Endothelial cell of umbilical vein (primary cell): ENCODE data around the gene PRKCD.

Source experiments
- EZH2 ChIP-seq: IDR thresholded peaks from 2 replicates; pipeline ENCODE4 v1.6.1; 2012; ENCODE audit warnings: borderline replicate concordance, low read depth, mild to moderate bottlenecking, moderate library complexity, low read length, inconsistent platforms; ENCODE audit not compliant: severe bottlenecking
- FOS ChIP-seq: IDR thresholded peaks from 2 replicates; pipeline ENCODE4 v1.6.1; 2011; ENCODE audit warnings: mild to moderate bottlenecking, low read length, moderate library complexity, borderline replicate concordance; ENCODE audit not compliant: insufficient read depth
- JUN ChIP-seq: IDR thresholded peaks from 2 replicates; pipeline ENCODE4 v1.6.1; 2011; ENCODE audit warnings: borderline replicate concordance, low read depth; ENCODE audit not compliant: insufficient read length, insufficient read depth
- POLR2A ChIP-seq: IDR thresholded peaks from 2 replicates; pipeline ENCODE4 v1.6.1; 2012; ENCODE audit warnings: low read depth, mild to moderate bottlenecking, control low read depth, low read length
- POLR2AphosphoS5 ChIP-seq: IDR thresholded peaks from 2 replicates; pipeline ENCODE4 v1.6.1; 2012; ENCODE audit warnings: low read depth, mild to moderate bottlenecking, control low read depth, low read length, moderate library complexity; ENCODE audit not compliant: insufficient read depth
- TF ChIP-seq, protein P1 (sequence below), 2 donors: IDR thresholded peaks; 1 replicate in 1 of 2; 2 replicates in 1 of 2; pipeline ENCODE4 v1.5.1; 2011; ENCODE audit warnings: low read length in 2 of 2, mild to moderate bottlenecking in 2 of 2, moderate library complexity in 2 of 2, control low read depth in 1 of 2, inconsistent platforms in 1 of 2, low read depth in 1 of 2; ENCODE audit not compliant: insufficient read depth in 1 of 2; ENCODE audit errors: extremely low read depth in 1 of 2

DNA sequence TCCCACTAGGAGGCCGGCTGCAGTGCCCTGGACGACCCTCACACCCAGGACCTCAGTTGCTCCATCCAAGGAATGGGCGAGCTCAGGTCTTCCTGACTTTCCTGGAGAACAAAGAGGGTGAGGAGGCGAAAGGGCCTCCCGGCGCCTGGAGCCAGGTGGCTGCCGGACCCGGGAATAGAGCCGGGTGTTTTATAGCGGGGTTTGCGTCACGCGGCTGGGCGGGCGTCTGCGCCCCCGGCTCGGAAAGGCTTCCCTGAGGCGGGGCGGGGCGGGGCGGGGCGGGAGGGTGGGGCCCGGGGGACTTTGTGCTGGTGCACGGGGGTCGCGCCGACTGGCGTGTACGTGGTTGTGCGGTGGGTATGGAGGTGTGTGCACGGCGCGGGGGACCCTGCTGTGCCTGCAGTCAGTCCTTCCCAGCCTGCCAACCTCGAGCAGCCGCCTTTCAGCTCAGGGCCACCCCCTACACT is 4.6 kb upstream of the PRKCD start:
- TF ChIP-seq, protein P1, sequence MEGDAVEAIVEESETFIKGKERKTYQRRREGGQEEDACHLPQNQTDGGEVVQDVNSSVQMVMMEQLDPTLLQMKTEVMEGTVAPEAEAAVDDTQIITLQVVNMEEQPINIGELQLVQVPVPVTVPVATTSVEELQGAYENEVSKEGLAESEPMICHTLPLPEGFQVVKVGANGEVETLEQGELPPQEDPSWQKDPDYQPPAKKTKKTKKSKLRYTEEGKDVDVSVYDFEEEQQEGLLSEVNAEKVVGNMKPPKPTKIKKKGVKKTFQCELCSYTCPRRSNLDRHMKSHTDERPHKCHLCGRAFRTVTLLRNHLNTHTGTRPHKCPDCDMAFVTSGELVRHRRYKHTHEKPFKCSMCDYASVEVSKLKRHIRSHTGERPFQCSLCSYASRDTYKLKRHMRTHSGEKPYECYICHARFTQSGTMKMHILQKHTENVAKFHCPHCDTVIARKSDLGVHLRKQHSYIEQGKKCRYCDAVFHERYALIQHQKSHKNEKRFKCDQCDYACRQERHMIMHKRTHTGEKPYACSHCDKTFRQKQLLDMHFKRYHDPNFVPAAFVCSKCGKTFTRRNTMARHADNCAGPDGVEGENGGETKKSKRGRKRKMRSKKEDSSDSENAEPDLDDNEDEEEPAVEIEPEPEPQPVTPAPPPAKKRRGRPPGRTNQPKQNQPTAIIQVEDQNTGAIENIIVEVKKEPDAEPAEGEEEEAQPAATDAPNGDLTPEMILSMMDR (IDR thresholded peaks at IDR 0.05; ENCODE audit: extremely low read depth in 1 of 2, insufficient read depth in 1 of 2, low read depth in 1 of 2, low read length in 2 of 2): no peak
- TF ChIP-seq POLR2A (no peak), EZH2 (no peak), POLR2AphosphoS5 (no peak), JUN (no peak), FOS (no peak)
